C4-2B (cell line): Measurements from ENCODE around the gene NLRC3.

Experiments used
- H3K27ac ChIP-seq: fragments of 450-650 bp; 2 replicates; pipeline ENCODE4 v1.5.1; 2017
- CTCF ChIP-seq: fragments of 450-650 bp; conservative IDR thresholded peaks from 2 replicates; pipeline ENCODE4 v1.5.1; 2017; ENCODE audit warnings: mild to moderate bottlenecking
- ZFX ChIP-seq: fragments of 450-650 bp; IDR thresholded peaks from 2 replicates; pipeline ENCODE4 v1.6.1; 2017

NLRC3 gene

GRCh38 chr16:3542601-3543373 lies 34.4 kb downstream of the NLRC3 start:
- no peak for TF ChIP-seq ZFX
- no peak for TF ChIP-seq CTCF
- no peak overlapping the region for H3K27ac ChIP-seq

- no peak overlapping the region for H3K27ac ChIP-seq
- TF ChIP-seq CTCF (no peak), ZFX (no peak)
Observed at GRCh38 chr16:3541527-3542155, 35.6 kb downstream of the NLRC3 start.

- no peak overlapping the region for H3K27ac ChIP-seq
- no peak for TF ChIP-seq CTCF
- TF ChIP-seq ZFX, result no peak
Observed at GRCh38 chr16:3538222-3538621, 39.0 kb downstream of the NLRC3 start.

GRCh38 chr16:3536851-3537250 lies 40.4 kb downstream of the NLRC3 start:
- no peak for TF ChIP-seq CTCF
- TF ChIP-seq ZFX, result no peak
- no peak overlapping the region for H3K27ac ChIP-seq

- no peak overlapping the region for H3K27ac ChIP-seq
- TF ChIP-seq ZFX, result no peak
- no peak for TF ChIP-seq CTCF
Observed at GRCh38 chr16:3536271-3536731, 40.9 kb downstream of the NLRC3 start.

GRCh38 chr16:3534126-3534525 lies 43.1 kb downstream of the NLRC3 start:
- TF ChIP-seq ZFX (no peak), CTCF (no peak)
- H3K27ac ChIP-seq, result no peak overlapping the region

GRCh38 chr16:3532741-3533140 lies 44.5 kb downstream of the NLRC3 start:
- no peak for TF ChIP-seq CTCF
- no peak for TF ChIP-seq ZFX
- H3K27ac ChIP-seq, result no peak overlapping the region
